PC-9 (cell line): ENCODE results near the gene CDC16. TPM values are rescaled to one million over a fixed set of nuclear protein-coding genes. Genes with fewer than 3 reads are reported as not detected.

Source experiments
- BruUV-seq: library from RNA; stranded (reverse); fragments of 400-500 nt; replicated peaks from 2 replicates; lab custom pipeline; 2021; lab: Mats Ljungman, UMichigan
- CTCF ChIA-PET: fragments of 300-600 bp; sonication (Branson Sonifier 250); formaldehyde crosslinking; loops from one replicate; lab custom pipeline; 2022; ENCODE audit warnings: antibody characterized with exemption; lab: Charles Lee
- POLR2A ChIA-PET: fragments of 300-600 bp; sonication (Branson Sonifier 250); formaldehyde crosslinking; loops from one replicate; lab custom pipeline; 2022; ENCODE audit warnings: antibody characterized with exemption; ENCODE audit not compliant: unreplicated experiment; lab: Charles Lee
- DNase-seq, 2 experiments: peaks; one replicate each; pipeline versions ENCODE4 v3.0.0 to v3.0.0-alpha.2; 2015 to 2022; ENCODE audit warnings: mixed read lengths in 1 of 2
- H2AFZ ChIP-seq: fragments of 200-600 bp; sonication (generic); 2 replicates; pipeline ENCODE4 v1.8.1; 2017; ENCODE audit warnings: antibody characterized with exemption
- H3F3A ChIP-seq: fragments of 200-600 bp; sonication (generic); 2 replicates; pipeline ENCODE4 v1.8.1; 2017; ENCODE audit warnings: antibody characterized with exemption, mild to moderate bottlenecking, low read depth; ENCODE audit not compliant: insufficient read depth
- H3K27ac ChIP-seq: fragments of 200-600 bp; sonication (generic); 2 replicates; pipeline ENCODE4 v1.6.1; 2016; ENCODE audit warnings: mixed run types
- H3K27me3 ChIP-seq: fragments of 200-600 bp; sonication (generic); 2 replicates; pipeline ENCODE4 v1.6.1; 2016; ENCODE audit warnings: low read depth, mixed run types; ENCODE audit not compliant: insufficient read depth
- H3K36me3 ChIP-seq: fragments of 200-600 bp; sonication (generic); 2 replicates; pipeline ENCODE4 v1.6.1; 2016; ENCODE audit warnings: low read depth, mixed run types
- H3K4me1 ChIP-seq: fragments of 200-600 bp; sonication (generic); replicated peaks from 2 replicates; pipeline ENCODE4 v1.6.1; 2016; ENCODE audit warnings: mixed run types; ENCODE audit not compliant: insufficient read depth
- H3K4me2 ChIP-seq: fragments of 200-600 bp; sonication (generic); 2 replicates; pipeline ENCODE4 v1.6.1; 2017; ENCODE audit warnings: mixed run types
- H3K4me3 ChIP-seq: fragments of 200-600 bp; sonication (generic); 2 replicates; pipeline ENCODE4 v1.6.1; 2016; ENCODE audit warnings: mixed run types
- H3K79me2 ChIP-seq: fragments of 200-600 bp; sonication (generic); 2 replicates; pipeline ENCODE4 v1.6.1; 2017; ENCODE audit warnings: low read depth, mixed run types
- H3K9me2 ChIP-seq: fragments of 200-600 bp; sonication (generic); 2 replicates; pipeline ENCODE4 v1.8.1; 2017; ENCODE audit warnings: mild to moderate bottlenecking; ENCODE audit not compliant: insufficient read depth
- H3K9me3 ChIP-seq: fragments of 200-600 bp; sonication (generic); 2 replicates; pipeline ENCODE4 v1.8.1; 2016; ENCODE audit warnings: low read depth; ENCODE audit not compliant: insufficient read depth
- H4K20me1 ChIP-seq: fragments of 200-600 bp; sonication (generic); 2 replicates; pipeline ENCODE4 v1.8.1; 2017; ENCODE audit not compliant: insufficient read depth
- CTCF ChIP-seq: fragments of 200-600 bp; sonication (generic); conservative IDR thresholded peaks from 2 replicates; pipeline ENCODE4 v1.6.1; 2017; ENCODE audit warnings: mixed run types, antibody characterized with exemption, mild to moderate bottlenecking, moderate library complexity
- EZH2 ChIP-seq: fragments of 200-600 bp; sonication (generic); IDR thresholded peaks from 2 replicates; pipeline ENCODE4 v1.8.0; 2017; ENCODE audit warnings: antibody characterized with exemption, low read depth
- intact Hi-C: fragments of 100-400 bp; cut with micrococcal nuclease; formaldehyde crosslinking; loops from one replicate; pipeline ENCODE4 v1.10.0; 2022; ENCODE audit not compliant: unreplicated experiment
- total RNA-seq: library from RNA; stranded (reverse); gene quantifications from 2 replicates; pipeline ENCODE4 v1.2.3, GENCODE V29; 2021

CDC16 gene
- total RNA-seq, 1 experiment from 2014 or later = 56.8 TPM

- intact Hi-C loops = no loop called here
- no peaks in the 10 kb centered on the region for H3K27me3 ChIP-seq
- ChIA-PET CTCF (interaction anchor here (0.6 kb wide), 1 partner anchor 16 kb away, joined by 3 read pairs; no protein-coding TSS in a partner anchor), POLR2A (no interaction called here)
- TF ChIP-seq EZH2 (no peak), CTCF (no peak)
- H3K4me2 ChIP-seq = no peak overlapping the region
- H3K9me2 ChIP-seq = no peaks in the 10 kb centered on the region
- no peaks in the 10 kb centered on the region for H4K20me1 ChIP-seq
- DNase-seq = no peak
- BruUV-seq = no TSS peak
- H3K4me1 ChIP-seq = 0 out of 2 replicates have a peak, but pooled peaks cover 11% of the 10 kb centered on the region
- peaks cover 15% of the 10 kb centered on the region; the same call in 1 of the 2 replicates for H3F3A ChIP-seq
- no peaks in the 10 kb centered on the region for H3K79me2 ChIP-seq
- no peak overlapping the region; the same call in 1 of the 2 replicates for H2AFZ ChIP-seq
- no peaks in the 10 kb centered on the region for H3K36me3 ChIP-seq
- no peak overlapping the region for H3K4me3 ChIP-seq
- H3K27ac ChIP-seq = no peak overlapping the region
- H3K9me3 ChIP-seq = no peaks in the 10 kb centered on the region
These were observed 12.2 kb upstream of the CDC16 start for GRCh38 chr13:114222461-114222968.

GRCh38 chr13:114224201-114224600 lies 10.5 kb upstream of the CDC16 start:
- BruUV-seq = no TSS peak
- ChIA-PET POLR2A (no interaction called here), CTCF (no interaction called here)

GRCh38 chr13:114225610-114226009 lies 9.1 kb upstream of the CDC16 start:
- BruUV-seq = no TSS peak
- ChIA-PET CTCF (no interaction called here), POLR2A (no interaction called here)
- Histone ChIP-seq H3K27me3 (peaks cover 9% of the 10 kb centered on the region; the same call in 1 of the 2 replicates), H4K20me1 (no peaks in the 10 kb centered on the region), H3K4me1 (0 out of 2 replicates have a peak, but pooled peaks cover 11% of the 10 kb centered on the region), H3K4me2 (no peak overlapping the region), H3K27ac (no peak overlapping the region), H3F3A (peaks cover 15% of the 10 kb centered on the region; the same call in 1 of the 2 replicates), H3K36me3 (no peaks in the 10 kb centered on the region), H3K9me3 (no peaks in the 10 kb centered on the region), H2AFZ (no peak overlapping the region), H3K9me2 (no peaks in the 10 kb centered on the region), H3K79me2 (no peaks in the 10 kb centered on the region), H3K4me3 (no peak overlapping the region)
- TF ChIP-seq EZH2 = no peak
- no peak for TF ChIP-seq CTCF
- intact Hi-C loops = loop anchor here (1.0 to 5.0 kb wide), 4 partner anchors 160 to 408 kb away; no protein-coding TSS in a partner anchor
- DNase-seq = no peak

More at GRCh38 chr13:114224201-114224600, 10.5 kb upstream of the CDC16 start:
- no peaks in the 10 kb centered on the region for H3K9me3 ChIP-seq
- no peaks in the 10 kb centered on the region for H3K79me2 ChIP-seq
- no peak overlapping the region for H3K27ac ChIP-seq
- H3F3A ChIP-seq = peaks cover 15% of the 10 kb centered on the region; the same call in 1 of the 2 replicates
- intact Hi-C loops = no loop called here
- H3K27me3 ChIP-seq = peaks cover 6% of the 10 kb centered on the region; the same call in 1 of the 2 replicates
- no peaks in the 10 kb centered on the region for H4K20me1 ChIP-seq
- no peaks in the 10 kb centered on the region for H3K9me2 ChIP-seq
- H2AFZ ChIP-seq = no peak overlapping the region
- no peak overlapping the region for H3K4me2 ChIP-seq
- H3K36me3 ChIP-seq = no peaks in the 10 kb centered on the region
- TF ChIP-seq EZH2 = no peak
- TF ChIP-seq CTCF = no peak
- H3K4me1 ChIP-seq = 0 out of 2 replicates have a peak, but pooled peaks cover 11% of the 10 kb centered on the region
- no peak for DNase-seq
- H3K4me3 ChIP-seq = no peak overlapping the region
